ENCODE measurements around the gene SNX10.

SNX10 gene

DNA sequence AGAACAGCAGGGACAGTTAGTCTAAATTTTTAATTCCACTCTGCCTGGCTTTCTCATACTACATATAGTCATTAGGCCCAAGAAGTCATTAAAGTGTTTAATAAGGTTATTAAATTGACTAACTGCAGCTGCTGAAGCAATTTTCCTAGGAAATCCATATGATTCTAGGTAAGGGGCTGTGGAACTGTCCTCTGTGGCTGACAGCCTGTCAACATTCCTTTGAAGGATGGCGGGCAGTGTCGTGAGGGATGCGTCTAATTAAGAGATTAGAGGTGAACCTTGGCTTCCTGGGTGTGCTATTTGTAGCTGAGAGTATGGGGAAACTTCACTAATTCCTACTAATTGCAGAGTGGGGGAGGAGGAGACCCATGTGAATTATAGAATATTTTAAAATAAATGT, 64.6 kb downstream of the SNX10 start:
- no peak for DNase-seq (ENCODE audit: low read depth)
- TF ChIP-seq, protein P1, sequence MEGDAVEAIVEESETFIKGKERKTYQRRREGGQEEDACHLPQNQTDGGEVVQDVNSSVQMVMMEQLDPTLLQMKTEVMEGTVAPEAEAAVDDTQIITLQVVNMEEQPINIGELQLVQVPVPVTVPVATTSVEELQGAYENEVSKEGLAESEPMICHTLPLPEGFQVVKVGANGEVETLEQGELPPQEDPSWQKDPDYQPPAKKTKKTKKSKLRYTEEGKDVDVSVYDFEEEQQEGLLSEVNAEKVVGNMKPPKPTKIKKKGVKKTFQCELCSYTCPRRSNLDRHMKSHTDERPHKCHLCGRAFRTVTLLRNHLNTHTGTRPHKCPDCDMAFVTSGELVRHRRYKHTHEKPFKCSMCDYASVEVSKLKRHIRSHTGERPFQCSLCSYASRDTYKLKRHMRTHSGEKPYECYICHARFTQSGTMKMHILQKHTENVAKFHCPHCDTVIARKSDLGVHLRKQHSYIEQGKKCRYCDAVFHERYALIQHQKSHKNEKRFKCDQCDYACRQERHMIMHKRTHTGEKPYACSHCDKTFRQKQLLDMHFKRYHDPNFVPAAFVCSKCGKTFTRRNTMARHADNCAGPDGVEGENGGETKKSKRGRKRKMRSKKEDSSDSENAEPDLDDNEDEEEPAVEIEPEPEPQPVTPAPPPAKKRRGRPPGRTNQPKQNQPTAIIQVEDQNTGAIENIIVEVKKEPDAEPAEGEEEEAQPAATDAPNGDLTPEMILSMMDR (conservative IDR thresholded peaks at IDR 0.05; ENCODE audit: low read depth, low read length): no peak
- H3K4me3 ChIP-seq (ENCODE audit: low read depth, low read length): no peak overlapping the region

DNA sequence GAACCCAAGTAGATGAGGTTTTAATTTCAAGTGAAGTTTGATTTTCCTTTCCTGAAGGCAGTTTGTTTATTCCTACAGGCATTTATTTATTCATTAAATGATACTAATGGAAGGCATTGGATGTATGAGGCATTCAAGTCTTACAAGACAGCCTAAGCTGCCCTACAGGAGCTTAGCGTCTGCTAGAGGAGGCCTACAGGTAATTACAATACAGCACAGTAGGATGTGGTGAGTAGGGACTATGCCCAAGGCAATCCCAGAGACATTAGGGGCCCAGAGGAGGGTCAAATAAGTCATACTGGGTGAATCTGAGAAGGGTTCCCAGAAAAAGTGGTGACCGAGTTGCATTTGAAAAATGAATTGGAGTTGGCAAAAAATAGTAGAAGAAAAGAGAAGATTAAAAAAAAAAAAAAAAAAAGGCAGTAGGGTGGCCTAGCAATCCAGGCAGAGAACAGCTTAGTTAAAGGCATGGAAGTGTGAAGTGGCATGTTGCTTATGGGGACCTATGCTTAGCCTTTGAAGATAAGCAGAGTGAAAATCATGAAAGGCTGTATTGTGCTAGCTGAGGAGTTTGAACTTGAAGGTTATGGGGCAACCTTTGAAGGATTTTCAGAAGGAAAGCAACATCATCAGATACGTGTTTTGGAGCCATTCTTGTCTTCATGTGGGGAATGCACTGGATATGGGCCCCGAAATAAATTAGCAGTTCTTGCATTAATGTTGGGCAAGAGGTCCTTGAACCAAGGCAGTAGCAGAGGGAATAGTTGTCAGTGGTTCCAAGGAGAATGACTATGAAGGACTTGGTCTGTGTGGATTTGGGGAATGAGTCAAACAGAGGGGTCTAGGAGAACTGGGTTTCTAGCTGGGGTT, 65.5 kb downstream of the SNX10 start:
- H3K4me3 ChIP-seq (ENCODE audit: low read depth, low read length): no peak overlapping the region
- no peak for DNase-seq (ENCODE audit: low read depth)
- TF ChIP-seq, protein P1 (conservative IDR thresholded peaks at IDR 0.05; ENCODE audit: low read depth, low read length): no peak

DNA sequence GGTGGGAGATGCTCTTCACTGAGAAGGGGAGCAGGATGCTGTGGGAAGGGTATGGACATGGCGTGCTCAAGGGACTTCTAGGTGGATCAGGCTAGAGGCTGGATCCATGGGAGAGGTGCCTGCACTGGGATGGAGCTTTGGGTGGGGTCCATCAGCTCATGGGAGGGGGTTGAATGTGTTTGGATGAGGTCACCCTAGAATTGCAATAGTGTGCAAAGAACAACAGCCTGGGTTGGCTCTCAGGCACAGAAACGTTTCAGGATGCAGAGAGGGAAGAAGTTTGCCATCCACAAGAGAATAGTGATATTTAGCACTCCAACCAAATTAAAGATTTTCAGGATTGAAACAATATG, 66.1 kb downstream of the SNX10 start:
- no peak overlapping the region for H3K4me3 ChIP-seq (ENCODE audit: low read depth, low read length)
- no peak for DNase-seq (ENCODE audit: low read depth)
- TF ChIP-seq, protein P1 (conservative IDR thresholded peaks at IDR 0.05; ENCODE audit: low read depth, low read length): no peak

DNA sequence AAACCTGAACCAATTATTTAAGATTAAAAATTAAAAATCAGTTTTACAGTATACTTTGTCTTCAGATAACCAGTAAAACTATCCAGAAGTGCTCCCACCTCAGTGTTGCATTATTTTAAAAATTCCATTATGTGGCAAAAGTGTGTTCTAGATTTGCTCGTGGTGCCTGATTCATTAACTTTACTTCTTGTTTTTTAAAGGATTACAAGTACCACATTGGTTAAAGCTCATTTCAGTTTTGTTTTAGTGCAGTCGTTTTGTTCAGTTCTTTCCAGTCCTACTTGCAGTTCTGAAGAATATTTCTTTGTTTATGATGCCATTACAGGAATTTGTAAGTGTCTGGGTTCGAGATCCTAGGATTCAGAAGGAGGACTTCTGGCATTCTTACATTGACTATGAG, 69.0 kb downstream of the SNX10 start:
- DNase-seq (ENCODE audit: low read depth): no peak
- TF ChIP-seq, protein P1 (conservative IDR thresholded peaks at IDR 0.05; ENCODE audit: low read depth, low read length): no peak
- H3K4me3 ChIP-seq (ENCODE audit: low read depth, low read length): no peak overlapping the region

DNA sequence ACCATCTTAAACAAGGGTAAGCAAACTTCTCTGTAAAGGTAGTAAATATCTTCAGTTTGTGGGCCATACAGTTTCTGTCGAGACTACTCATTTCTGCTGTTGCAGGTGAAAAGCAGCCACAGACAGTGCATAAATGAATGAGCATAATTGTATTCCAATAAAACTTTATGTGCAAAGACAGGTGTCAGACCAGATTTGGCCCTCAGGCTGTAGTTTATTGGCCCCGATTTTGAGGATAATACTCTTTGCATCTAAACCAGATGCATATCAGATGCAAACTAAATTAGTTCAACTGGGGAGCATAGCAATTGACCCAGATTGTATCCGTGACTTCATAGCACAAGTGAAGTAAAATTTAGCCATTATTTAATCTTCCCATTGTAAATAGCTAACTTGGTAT, 70.0 kb downstream of the SNX10 start:
- TF ChIP-seq, protein P1 (conservative IDR thresholded peaks at IDR 0.05; ENCODE audit: low read depth, low read length): no peak
- DNase-seq (ENCODE audit: low read depth): no peak
- H3K4me3 ChIP-seq (ENCODE audit: low read depth, low read length): no peak overlapping the region

DNA sequence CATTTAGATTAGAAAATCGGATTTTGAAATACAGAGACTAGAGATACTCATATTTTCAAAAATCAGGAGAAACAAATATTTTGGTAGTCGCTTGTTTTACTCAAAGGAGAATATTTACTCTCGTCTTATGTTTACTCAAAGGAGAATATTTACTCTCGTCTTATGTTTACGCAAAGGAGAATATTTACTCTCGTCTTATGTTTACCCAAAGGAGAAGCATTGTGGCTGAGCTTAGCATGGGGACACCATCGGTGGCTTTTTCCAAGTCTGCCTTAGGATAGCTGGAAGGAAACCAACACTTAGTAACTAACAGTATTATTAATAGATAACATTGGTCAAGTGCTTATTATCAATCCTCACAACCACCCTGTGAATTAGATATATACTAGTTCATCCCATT, 71.8 kb downstream of the SNX10 start:
- DNase-seq (ENCODE audit: low read depth): no peak
- no peak overlapping the region for H3K4me3 ChIP-seq (ENCODE audit: low read depth, low read length)
- TF ChIP-seq, protein P1 (conservative IDR thresholded peaks at IDR 0.05; ENCODE audit: low read depth, low read length): no peak
